HL-60 (cell line): ENCODE data around the gene FHIT.

Source experiments
- DNase-seq, 2 experiments: peaks; one replicate each; pipeline ENCODE4 v3.0.0-alpha.2; 2010 to 2020; ENCODE audit warnings: low read depth in 1 of 2, low spot score in 1 of 2
- H3K27ac ChIP-seq: fragments of 250-450 bp; sonication (Bioruptor Pico); replicated peaks from 2 replicates; pipeline ENCODE4 v1.5.1; 2020; ENCODE audit warnings: mild to moderate bottlenecking, moderate library complexity
- H3K27me3 ChIP-seq: fragments of 250-450 bp; sonication (Bioruptor Pico); 2 replicates; pipeline ENCODE4 v1.5.1; 2021; ENCODE audit warnings: mild to moderate bottlenecking, moderate library complexity; ENCODE audit not compliant: insufficient read depth, poor library complexity, severe bottlenecking
- H3K4me3 ChIP-seq: replicated peaks from 2 replicates; pipeline ENCODE4 v1.5.1; 2011; ENCODE audit warnings: mild to moderate bottlenecking, control low read depth, low read length; ENCODE audit not compliant: insufficient read depth
- GABPA ChIP-seq: IDR thresholded peaks from 2 replicates; pipeline ENCODE4 v1.6.1; 2012; ENCODE audit warnings: low read depth
- POLR2AphosphoS5 ChIP-seq: IDR thresholded peaks from 2 replicates; pipeline ENCODE4 v1.6.1; 2012; ENCODE audit warnings: low read depth
- SPI1 ChIP-seq: IDR thresholded peaks from 2 replicates; pipeline ENCODE4 v1.6.1; 2012; ENCODE audit warnings: low read depth, mild to moderate bottlenecking, borderline replicate concordance
- TF ChIP-seq, protein P1 (sequence below): IDR thresholded peaks from 2 replicates; pipeline ENCODE4 v1.6.1; 2012; ENCODE audit warnings: low read depth; ENCODE audit not compliant: insufficient replicate concordance
- TF ChIP-seq, protein P2 (sequence below): IDR thresholded peaks from one replicate; pipeline ENCODE4 v1.5.1; 2011; ENCODE audit warnings: low read length, control low read depth, inconsistent platforms; ENCODE audit not compliant: insufficient read depth

The FHIT gene

DNA sequence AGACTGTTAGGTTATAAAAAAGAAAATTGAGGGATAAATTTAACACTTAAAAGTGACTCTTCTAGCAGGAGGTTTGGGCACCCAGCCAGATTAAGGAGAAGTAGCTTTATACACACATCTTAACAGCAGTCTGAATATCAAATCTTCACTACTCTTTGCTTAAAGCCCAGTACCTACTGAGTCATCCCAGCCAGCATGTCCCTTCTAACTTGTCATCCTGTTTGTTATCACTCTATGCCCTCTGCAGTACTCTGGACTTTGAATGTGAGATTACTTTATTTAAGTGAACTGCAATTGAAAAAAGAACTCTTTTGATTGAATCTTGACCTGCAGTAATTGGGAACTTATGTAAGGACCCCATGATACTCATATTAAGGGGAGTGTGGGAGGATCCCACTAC, 77.6 kb downstream of the FHIT start:
- no peak overlapping the region for H3K4me3 ChIP-seq
- TF ChIP-seq POLR2AphosphoS5 (no peak), SPI1 (no peak), GABPA (no peak)
- TF ChIP-seq, protein P1, sequence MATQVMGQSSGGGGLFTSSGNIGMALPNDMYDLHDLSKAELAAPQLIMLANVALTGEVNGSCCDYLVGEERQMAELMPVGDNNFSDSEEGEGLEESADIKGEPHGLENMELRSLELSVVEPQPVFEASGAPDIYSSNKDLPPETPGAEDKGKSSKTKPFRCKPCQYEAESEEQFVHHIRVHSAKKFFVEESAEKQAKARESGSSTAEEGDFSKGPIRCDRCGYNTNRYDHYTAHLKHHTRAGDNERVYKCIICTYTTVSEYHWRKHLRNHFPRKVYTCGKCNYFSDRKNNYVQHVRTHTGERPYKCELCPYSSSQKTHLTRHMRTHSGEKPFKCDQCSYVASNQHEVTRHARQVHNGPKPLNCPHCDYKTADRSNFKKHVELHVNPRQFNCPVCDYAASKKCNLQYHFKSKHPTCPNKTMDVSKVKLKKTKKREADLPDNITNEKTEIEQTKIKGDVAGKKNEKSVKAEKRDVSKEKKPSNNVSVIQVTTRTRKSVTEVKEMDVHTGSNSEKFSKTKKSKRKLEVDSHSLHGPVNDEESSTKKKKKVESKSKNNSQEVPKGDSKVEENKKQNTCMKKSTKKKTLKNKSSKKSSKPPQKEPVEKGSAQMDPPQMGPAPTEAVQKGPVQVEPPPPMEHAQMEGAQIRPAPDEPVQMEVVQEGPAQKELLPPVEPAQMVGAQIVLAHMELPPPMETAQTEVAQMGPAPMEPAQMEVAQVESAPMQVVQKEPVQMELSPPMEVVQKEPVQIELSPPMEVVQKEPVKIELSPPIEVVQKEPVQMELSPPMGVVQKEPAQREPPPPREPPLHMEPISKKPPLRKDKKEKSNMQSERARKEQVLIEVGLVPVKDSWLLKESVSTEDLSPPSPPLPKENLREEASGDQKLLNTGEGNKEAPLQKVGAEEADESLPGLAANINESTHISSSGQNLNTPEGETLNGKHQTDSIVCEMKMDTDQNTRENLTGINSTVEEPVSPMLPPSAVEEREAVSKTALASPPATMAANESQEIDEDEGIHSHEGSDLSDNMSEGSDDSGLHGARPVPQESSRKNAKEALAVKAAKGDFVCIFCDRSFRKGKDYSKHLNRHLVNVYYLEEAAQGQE = no peak
- TF ChIP-seq, protein P2, sequence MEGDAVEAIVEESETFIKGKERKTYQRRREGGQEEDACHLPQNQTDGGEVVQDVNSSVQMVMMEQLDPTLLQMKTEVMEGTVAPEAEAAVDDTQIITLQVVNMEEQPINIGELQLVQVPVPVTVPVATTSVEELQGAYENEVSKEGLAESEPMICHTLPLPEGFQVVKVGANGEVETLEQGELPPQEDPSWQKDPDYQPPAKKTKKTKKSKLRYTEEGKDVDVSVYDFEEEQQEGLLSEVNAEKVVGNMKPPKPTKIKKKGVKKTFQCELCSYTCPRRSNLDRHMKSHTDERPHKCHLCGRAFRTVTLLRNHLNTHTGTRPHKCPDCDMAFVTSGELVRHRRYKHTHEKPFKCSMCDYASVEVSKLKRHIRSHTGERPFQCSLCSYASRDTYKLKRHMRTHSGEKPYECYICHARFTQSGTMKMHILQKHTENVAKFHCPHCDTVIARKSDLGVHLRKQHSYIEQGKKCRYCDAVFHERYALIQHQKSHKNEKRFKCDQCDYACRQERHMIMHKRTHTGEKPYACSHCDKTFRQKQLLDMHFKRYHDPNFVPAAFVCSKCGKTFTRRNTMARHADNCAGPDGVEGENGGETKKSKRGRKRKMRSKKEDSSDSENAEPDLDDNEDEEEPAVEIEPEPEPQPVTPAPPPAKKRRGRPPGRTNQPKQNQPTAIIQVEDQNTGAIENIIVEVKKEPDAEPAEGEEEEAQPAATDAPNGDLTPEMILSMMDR = no peak
- no peak overlapping the region for H3K27ac ChIP-seq
- no peak for DNase-seq
- H3K27me3 ChIP-seq = no peaks in the 10 kb centered on the region

DNA sequence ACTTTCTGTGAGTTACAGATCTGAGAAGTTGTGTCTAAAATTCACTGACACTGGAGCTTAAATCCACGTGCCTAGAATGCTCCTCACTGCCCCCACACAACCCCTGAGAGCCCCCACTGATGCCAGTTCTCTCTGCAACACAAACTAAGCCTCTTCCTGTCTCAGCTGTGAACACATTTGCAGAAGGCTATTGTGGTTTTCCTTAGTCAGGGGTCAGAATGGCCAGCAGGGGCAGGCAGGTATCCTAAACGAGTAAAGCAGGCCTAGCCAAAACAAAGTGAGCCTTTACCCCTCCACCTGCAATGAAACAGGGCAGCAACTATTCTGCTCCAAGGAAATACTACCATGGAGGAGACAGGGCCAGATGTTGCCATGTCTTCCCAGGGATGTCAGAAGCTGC, 78.6 kb downstream of the FHIT start:
- no peak for DNase-seq
- Histone ChIP-seq H3K4me3 (no peak overlapping the region), H3K27me3 (no peaks in the 10 kb centered on the region), H3K27ac (no peak overlapping the region)
- TF ChIP-seq POLR2AphosphoS5 (no peak), GABPA (no peak), SPI1 (no peak)
- TF ChIP-seq, protein P2 = no peak
- TF ChIP-seq, protein P1 = no peak

DNA sequence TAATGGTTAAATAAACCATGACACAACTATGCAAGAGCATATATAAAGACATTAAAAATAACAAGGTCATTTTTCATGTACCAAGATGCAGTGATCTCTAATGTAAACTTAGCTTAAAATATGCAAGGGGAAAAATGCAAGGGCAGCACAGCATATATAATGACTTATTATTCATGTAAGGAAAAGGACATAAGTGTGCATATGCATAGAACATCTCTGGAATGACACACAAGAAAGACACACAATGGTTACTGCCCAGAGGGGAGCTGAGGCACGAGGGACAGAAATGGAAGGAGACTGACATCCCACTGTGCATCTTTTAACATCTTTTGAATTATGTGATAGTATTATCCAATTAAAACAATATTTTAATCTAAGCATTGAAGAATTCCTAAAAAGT, 79.0 kb downstream of the FHIT start:
- TF ChIP-seq SPI1 (no peak), GABPA (no peak), POLR2AphosphoS5 (no peak)
- TF ChIP-seq, protein P2 = no peak
- TF ChIP-seq, protein P1 = no peak
- DNase-seq = no peak
- H3K27me3 ChIP-seq = no peaks in the 10 kb centered on the region
- no peak overlapping the region for H3K27ac ChIP-seq
- no peak overlapping the region for H3K4me3 ChIP-seq
